OCI-LY1 (cell line): ENCODE data around the gene PGM2L1.

Experiments used
- EZH2 ChIP-seq: fragments of 200-600 bp; sonication (generic), shearing (Covaris generic); IDR thresholded peaks from 2 replicates; pipeline ENCODE4 v1.8.0; 2017; ENCODE audit warnings: borderline replicate concordance, mixed run types, mild to moderate bottlenecking, antibody characterized with exemption, low read length, moderate library complexity, mixed read lengths
- TF ChIP-seq, protein P1 (sequence below): fragments of 200-600 bp; sonication (generic), shearing (Covaris generic); IDR thresholded peaks from 2 replicates; pipeline ENCODE4 v1.5.1; 2017; ENCODE audit warnings: mild to moderate bottlenecking, antibody characterized with exemption, low read length, moderate library complexity, mixed read lengths

- TF ChIP-seq, protein P1, sequence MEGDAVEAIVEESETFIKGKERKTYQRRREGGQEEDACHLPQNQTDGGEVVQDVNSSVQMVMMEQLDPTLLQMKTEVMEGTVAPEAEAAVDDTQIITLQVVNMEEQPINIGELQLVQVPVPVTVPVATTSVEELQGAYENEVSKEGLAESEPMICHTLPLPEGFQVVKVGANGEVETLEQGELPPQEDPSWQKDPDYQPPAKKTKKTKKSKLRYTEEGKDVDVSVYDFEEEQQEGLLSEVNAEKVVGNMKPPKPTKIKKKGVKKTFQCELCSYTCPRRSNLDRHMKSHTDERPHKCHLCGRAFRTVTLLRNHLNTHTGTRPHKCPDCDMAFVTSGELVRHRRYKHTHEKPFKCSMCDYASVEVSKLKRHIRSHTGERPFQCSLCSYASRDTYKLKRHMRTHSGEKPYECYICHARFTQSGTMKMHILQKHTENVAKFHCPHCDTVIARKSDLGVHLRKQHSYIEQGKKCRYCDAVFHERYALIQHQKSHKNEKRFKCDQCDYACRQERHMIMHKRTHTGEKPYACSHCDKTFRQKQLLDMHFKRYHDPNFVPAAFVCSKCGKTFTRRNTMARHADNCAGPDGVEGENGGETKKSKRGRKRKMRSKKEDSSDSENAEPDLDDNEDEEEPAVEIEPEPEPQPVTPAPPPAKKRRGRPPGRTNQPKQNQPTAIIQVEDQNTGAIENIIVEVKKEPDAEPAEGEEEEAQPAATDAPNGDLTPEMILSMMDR = no peak
- no peak for TF ChIP-seq EZH2
Observed at GRCh38 chr11:74319139-74319816, 79.0 kb downstream of the PGM2L1 start.
